ENCODE data around the gene GBP3. TPM values are rescaled to one million over a fixed set of nuclear protein-coding genes. Genes with fewer than 3 reads are reported as not detected.
"Not testable (repeated sequence)": the region's sequence is repeated elsewhere in the genome, so short reads cannot be mapped to it uniquely, and the experiment has no call there.

The GBP3 gene, protein sequence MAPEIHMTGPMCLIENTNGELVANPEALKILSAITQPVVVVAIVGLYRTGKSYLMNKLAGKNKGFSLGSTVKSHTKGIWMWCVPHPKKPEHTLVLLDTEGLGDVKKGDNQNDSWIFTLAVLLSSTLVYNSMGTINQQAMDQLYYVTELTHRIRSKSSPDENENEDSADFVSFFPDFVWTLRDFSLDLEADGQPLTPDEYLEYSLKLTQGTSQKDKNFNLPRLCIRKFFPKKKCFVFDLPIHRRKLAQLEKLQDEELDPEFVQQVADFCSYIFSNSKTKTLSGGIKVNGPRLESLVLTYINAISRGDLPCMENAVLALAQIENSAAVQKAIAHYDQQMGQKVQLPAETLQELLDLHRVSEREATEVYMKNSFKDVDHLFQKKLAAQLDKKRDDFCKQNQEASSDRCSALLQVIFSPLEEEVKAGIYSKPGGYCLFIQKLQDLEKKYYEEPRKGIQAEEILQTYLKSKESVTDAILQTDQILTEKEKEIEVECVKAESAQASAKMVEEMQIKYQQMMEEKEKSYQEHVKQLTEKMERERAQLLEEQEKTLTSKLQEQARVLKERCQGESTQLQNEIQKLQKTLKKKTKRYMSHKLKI
- total RNA-seq, result 100 to 1,000 TPM in 1 of 2 donors, 10 to 100 TPM in 1; 63.1 to 126 TPM
- long read RNA-seq, transcript GBP3-202 (11 exons, 3,067 nt), result major isoform, 11 of 54 reads
- long read RNA-seq, partial matches to known transcripts, result 38 of 54 reads
- long read RNA-seq, other reads (novel, unspliced or antisense), result 5 of 54 reads

DNA sequence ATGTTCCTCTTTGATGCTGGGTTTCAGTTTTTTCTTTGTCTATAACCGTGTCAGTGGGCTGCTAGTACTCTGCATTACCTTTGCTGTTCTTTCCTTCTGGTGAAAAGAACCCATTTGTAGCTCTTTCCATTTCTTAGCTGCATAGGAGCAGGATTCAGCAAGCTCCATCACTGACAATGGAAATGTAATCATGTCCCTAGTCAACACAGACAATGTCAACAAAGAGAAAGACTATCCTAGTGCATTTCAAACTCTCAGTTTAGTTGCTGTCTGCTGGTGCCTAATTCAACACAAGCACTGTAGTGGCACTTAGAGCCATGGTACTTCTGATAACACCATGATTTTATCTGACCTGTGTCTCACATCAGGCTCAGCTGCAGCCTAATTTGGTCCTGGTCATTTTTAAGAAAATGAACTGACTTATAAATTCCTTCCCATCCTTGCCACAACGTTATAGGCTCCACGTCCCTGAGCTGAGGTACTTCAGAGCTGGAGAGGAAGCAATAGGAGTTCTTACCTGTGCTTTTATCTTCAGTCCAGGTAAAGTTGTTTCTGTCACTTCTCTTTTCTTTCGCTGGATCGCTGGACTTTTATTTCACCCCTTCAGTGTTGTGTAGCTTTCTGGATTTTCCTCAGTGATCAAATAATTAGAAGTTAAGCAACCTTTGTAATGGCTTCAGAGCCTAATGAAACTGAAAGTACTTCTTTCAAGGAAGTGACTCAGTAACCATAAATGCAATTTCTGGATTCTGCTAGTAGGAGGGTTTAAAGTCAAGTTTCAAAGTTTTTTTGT, at the start of gene GBP3:
Gene GBP3 (minus strand): TSS at position 700 of the 793 bp plus-strand sequence. CDS start 2,145 bp downstream, outside the sequence.
- DNase-seq, result no peak
- intact Hi-C loops (cut with DNase I, micrococcal nuclease), result no loop called here
- peak; percentile 84 for ATAC-seq

DNA sequence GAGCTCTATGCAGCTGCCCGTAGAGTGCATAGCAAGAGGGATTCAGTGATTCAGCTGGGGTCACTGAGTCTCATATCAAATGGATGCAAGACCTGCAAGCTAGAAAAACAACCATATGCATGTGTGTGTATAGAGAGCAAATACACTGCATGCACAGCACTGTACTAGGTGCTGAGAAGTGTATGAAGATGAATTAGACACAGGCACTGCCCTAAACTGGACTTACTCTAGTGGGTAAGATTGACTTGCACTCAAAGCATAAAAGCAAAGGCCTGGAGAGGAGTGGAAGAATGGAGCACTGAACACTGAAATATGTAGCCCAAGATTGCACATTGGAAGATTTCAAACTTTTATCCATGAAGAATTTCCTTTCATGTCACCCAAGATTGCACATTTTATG, 47.8 kb upstream of the GBP3 start:
- intact Hi-C loops (cut with DNase I, micrococcal nuclease), result no loop called here
- ATAC-seq (no peak), DNase-seq (no peak)

DNA sequence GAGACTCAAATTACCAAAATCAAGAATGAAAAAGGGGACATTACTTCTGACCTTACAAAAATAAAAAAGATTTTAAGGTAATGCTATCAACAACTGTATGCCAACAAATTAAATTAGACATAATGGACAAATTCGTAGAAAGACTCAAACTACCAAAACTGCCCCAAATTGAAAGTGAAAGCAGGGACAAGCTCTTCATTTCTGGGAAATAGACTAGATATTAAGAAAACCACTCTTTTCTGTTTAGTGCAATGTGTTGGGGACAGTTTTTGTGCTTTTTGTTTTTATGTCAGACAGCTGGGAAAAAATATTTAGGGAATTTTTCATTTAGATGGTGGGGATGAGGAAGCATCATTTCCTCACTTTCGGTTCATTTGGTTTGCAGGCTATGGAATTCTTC, 47.3 kb upstream of the GBP3 start:
- no peak for ATAC-seq
- DNase-seq, result no peak
- intact Hi-C loops (cut with DNase I, micrococcal nuclease), result no loop called here

DNA sequence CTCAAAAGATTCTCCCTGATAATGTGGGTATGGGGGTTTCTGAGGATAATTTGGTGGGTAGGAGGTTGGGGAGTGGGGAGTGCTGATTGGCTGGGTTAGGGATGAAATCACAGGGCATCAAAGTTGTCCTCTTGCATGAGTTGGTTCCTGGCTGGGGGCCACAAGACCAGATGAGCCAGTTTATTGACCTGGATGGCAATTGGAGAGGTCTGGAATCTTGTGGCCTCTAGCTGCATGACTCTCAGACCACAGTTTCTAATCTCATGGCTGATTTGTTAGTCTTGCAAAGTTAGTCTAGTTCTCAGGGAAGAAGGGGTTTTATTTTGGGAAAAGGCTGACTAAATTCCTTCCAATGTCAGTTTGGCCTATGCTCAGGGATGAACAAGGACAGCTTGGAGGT, 45.6 kb upstream of the GBP3 start:
- intact Hi-C loops (cut with DNase I, micrococcal nuclease), result no loop called here
- DNase-seq, result no peak

DNA sequence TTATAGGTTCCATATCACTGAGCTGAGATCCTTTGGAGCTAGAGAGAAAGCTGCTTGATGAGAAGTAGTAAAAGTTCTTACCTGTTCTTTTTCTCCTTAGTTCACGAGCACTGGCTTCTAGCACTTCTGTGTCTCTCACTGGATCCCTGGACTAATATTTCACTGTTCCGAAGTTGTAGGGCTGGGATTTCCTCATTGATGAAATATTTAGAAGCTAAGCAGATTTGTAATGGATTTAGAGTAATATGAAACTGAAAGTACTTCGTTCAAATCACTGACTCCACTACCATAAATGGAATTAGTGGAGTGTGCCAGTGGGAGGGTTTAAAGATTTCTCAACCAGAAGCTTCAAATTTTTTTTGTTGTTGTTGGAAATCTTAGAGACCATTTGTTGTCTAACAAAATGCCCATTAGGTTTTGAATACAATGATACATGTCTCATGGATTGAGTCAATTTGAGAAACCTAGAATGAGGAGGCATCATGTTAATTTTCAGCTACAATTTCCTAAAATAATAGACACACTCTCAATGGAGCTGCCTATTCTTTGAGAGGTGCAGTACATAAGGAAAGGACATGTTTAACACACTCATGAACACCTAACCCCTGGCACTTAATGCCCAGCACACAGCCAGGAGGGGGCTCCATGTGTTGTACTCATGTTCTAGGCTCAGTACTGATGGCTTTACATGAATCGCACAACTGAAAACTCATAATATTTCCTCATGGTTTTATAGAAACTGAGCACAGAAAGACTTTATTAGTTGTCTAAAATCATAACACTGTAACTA, 42.6 kb upstream of the GBP3 start, which contains the start of gene GBP1:
Gene GBP1 (minus strand): TSS at position 130 of the 790 bp plus-strand sequence. CDS start 1,974 bp downstream, outside the sequence.
- intact Hi-C loops (cut with DNase I, micrococcal nuclease), result no loop called here
- DNase-seq (no peak), ATAC-seq (peak; percentile 86)

More for the DNA sequence above, 45.6 kb upstream of the GBP3 start:
- ATAC-seq, result no peak

DNA sequence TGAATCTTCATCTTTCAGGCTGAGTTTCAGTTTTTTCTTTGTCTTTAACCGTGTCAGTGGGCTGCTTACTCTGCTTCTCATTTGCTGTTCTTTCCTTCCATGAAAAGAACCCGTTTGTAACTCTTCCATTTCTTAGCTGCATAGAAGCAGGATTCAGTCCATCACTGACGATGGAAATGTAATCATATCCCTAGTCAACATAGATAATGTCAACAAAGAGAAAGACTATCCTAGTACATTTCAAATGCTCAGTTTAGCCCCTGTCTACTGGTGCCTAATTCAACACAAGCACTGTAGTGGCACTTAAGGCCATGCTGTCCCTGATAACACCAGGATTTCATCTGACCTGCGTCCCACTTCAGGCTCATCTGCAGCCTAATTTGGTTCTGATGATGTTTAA, 42.0 kb upstream of the GBP3 start:
- DNase-seq (no peak), ATAC-seq (peak; percentile 67)
- intact Hi-C loops (cut with DNase I, micrococcal nuclease), result no loop called here

DNA sequence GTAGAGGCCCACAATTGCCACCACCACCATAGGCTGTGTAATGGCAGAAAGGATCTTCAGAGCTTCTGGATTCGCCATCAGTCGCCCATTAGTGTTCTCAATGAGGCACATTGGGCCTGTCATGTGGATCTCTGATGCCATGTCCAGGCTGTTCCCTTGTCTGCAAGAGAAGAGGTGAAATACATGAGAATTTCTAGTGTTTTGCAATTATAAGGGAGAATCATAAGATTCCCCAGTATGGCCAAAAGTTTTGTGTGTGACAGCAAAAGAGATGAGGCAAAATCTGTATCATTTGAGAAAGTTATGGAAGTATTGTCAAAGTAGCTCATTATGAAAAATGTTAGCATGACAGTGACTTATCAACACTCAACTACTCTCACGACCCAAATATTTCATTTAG, 40.4 kb upstream of the GBP3 start:
- ATAC-seq (no peak), DNase-seq (no peak)
- intact Hi-C loops (cut with DNase I, micrococcal nuclease), result no loop called here

DNA sequence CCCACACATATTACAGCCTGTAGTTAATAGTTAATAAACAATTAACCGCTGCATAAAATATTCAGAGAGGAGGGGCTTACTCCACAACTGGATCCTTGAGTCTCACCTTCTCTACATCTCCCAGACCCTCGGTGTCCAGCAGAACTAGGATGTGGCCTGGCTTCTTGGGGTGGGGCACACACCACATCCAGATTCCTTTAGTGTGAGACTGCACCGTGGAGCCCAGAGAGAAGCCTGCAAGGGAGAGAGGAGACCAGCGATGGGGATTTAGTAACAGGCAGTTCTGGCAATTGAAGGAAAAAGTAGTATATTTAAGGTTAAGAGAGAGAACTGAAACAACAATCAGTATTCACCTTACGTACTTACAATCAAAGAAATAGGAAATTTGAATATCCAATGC, 37.4 kb upstream of the GBP3 start:
- ATAC-seq (no peak), DNase-seq (no peak)
- intact Hi-C loops (cut with DNase I, micrococcal nuclease), result no loop called here

DNA sequence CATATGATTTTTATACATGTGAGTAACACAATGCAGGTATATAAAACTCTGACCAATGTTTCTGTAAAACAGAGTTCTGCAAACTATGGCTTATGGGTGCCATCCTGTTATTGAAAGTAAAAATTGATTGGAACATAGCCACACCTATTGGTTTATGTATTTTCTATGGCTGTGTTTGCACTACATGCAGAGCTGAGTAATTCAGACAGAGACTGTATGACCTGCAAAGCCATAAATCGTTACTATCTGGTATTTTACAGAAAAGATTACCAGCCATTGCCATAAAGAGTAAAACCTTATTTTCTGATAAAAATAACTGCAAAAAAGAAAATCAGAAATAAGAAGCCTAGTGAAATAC, 29.3 kb upstream of the GBP3 start:
- DNase-seq, result no peak
- intact Hi-C loops (cut with DNase I, micrococcal nuclease), result no loop called here

DNA sequence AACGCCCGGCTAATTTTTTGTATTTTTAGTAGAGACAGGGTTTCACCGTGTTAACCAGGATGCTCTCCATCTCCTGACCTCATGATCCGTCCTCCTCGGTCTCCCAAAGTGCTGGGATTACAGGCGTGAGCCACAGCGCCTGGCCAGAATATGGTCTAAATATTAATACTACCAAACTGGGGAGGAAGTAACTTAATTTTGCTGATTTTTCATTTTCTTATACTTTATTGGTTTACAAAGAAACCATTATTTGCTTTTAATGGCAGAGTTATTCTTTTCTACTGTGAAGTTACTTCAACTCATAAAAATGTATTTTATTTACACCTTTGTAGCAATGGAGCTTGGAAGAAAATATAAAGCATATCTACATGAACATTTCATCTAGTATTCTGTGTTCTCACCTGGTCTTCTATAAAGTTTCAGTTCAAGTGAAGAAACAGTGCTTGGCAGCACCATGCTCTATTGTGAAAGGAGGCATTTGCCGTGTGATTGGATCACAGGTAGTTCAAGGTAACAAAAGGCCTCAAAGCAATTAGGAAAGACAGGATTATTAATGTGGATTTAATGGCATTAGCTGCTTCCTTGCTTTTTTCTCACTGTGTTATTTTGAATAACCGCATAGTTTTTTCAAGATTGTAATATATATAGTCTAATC, 28.8 kb upstream of the GBP3 start:
- ATAC-seq (peak; percentile 30), DNase-seq (no peak)
- intact Hi-C loops (cut with DNase I, micrococcal nuclease), result no loop called here

More for the DNA sequence above, 29.3 kb upstream of the GBP3 start:
- peak; percentile 75 for ATAC-seq

DNA sequence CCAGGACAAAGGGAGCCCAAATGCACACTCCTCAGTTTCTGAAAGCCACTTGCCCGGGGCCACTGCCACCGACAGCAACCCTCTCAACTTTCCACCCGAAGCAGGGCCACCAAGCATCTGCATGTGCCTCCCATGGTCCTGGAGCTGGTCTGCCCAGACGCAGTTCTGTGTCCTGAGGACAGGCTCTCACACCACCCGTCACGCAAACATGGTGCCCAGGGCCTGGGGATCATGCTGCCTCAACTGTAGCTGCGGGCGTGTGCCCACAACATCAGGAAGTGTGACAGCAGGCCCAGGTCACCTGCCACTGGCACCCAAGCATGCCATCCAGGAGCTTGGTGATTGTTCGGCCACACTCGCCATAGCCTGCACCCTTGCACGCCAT, 28.0 kb upstream of the GBP3 start:
- intact Hi-C loops (cut with DNase I, micrococcal nuclease), result no loop called here
- DNase-seq (no peak), ATAC-seq (no peak)

DNA sequence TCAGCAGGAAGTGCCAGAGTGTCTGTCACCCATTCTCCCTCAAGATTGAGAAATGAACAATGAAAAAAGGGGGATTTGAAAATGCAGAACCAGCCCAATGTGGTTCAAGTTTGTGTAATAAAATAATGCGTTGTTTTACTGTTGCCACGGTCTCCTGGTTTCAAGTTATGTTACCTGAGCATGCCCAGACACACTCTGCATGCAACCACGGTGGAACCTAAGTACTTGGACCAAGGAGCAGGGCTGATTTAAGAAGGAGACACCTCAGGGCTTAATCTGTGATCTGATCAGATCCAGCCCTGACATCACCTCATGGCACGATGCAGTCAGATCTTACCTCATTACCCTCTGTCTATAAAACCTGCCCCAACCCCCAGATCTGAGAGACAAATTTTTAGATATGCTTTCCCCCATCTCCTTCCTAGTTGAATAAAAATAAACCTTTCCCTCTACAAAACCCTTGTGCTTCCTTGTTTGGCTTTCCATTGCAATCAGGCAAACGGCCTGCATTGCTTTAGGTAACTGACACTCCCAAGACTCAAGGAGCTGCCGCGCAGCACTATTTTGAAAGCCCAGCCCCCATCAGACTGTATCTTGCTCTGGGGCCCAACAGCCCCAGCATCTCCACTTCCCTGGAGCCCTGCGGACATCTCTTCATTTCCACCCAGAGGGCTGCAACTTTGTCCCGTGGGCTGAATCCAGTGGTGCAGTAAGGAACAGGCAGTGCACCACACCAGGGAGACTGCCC, 27.4 kb upstream of the GBP3 start:
- peak in 1 of 2 donors; percentile 34 for DNase-seq

DNA sequence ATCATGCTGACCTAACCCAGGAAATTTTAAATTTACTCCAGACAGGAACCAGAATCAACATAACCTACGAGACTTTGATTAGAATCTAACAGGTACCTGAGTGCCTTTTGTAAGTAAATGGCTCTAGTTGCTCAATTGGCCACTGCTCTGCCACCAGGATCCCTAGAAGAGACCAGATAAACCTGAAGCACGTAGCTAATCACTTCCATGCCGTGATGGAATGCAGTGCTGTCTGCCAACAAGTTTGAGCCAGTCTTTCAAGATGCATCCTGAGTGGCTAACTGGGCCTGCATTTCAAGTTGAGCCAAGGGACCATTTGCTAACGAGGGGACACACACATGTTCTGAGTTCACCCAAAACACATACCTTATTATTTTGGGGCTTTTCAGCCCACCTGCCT, 26.5 kb upstream of the GBP3 start:
- ATAC-seq; intact Hi-C loops (cut with DNase I, micrococcal nuclease): not testable (repeated sequence)

More for the DNA sequence above, 27.4 kb upstream of the GBP3 start:
- intact Hi-C loops (cut with DNase I, micrococcal nuclease), result not testable (repeated sequence)
- ATAC-seq, result peak; percentile 69

DNA sequence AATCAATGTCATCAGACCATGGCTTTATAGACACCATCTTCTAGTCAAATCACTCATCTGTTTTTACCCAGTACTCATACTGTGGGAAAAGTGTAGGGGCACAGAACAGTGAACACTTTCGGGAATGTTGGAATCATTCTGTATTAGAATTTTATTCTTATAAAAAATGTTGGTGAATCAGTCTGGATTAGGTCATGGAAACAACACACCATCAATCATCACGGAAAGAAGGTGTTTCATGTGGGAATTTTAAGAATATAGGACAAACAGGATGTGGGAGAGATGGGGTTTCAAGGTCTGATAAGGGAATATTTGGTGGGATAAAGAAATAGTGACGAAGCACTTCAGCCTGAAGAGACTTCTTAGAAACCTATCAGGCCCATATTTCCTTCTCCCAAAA, 25.1 kb upstream of the GBP3 start:
- ATAC-seq (no peak), DNase-seq (no peak)
- intact Hi-C loops (cut with DNase I, micrococcal nuclease), result no loop called here

More for the DNA sequence above, 26.5 kb upstream of the GBP3 start:
- not testable (repeated sequence) for DNase-seq

DNA sequence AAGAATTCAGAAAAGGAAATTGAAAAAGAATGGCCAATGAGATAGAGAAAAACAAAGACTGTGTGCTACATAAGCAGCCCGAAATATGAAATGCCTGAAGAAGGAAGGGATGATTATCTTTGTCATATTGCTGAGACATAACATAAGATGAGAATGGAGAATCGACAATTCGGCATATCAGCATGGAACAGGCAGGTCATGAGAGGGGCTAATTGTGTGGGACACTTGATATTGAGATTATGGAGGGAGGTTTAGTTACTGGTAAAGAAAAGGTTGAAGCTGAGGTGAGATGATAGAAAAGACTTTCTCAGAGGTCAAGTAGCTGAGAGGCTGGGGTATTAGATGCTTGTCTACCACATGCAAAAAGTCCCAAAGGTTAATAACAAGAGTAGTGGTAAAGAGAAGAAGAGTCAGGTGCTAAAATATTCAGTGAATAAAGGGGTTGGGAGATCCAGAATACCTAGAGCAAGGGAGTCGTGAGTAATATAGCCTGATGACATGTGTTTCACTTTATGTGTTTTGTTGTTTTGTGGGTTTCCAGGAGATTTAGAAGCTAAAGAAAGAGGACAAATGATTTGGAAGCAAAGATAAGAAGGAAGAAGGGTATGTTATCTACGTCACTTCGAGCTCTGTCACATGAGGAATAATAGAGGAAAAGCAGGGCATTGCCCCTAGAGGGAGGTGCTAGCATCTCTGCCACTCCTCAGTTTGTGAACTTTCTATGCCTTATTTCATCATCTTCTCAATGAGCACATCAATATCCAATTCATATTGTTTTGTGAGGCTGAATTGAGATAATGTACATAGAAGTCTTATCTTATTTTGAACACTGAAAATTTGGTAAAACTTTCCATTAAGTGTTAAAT, 23.9 kb upstream of the GBP3 start:
- ATAC-seq; DNase-seq; intact Hi-C loops (cut with DNase I, micrococcal nuclease): not testable (repeated sequence)

DNA sequence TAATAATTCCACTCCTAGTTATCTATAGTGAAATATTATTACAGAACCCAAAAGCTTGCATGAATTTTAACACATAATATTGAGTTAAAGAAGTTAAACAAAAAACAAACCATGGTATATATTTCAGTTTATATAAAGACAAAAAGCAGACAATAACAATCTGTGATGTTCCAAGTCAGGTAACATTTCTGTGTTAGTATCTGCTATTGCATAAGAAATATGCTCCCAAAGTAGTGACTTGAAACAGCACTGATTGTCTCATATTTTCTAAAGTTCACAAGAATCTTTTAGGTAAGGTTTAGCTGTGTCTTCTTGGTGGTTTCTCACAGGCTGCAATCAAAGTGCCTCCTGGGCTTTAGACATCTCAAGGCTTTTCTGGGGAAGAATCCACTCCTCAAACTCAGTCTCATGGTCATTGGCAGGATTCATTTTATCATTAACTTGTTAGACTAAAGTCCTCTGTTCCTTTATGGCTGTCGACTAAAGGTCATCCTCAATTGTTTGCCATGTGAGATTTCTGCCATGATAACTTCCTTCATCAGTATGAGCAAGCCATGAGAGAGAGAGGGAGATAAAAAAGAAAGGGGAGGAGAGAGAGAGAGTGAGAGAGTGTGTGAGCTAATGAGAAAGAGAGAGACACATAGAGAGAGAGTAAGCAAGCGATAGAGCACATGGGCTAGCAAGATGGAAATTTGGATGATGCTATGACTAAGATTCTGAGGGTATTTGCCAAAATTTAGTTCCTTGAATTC, 22.5 kb upstream of the GBP3 start:
- ATAC-seq, result peak; percentile 95
- intact Hi-C loops (cut with DNase I, micrococcal nuclease), result no loop called here
- DNase-seq, result no peak
